GM10248 (cell line): Measurements from ENCODE around the gene PRKG1.

Source experiments
- CTCF ChIA-PET: fragments of 300-600 bp; sonication (Branson Sonifier 250); formaldehyde crosslinking; extraction: SDS; loops from one replicate; lab custom pipeline; 2021; ENCODE audit warnings: antibody characterized with exemption; lab: Yijun Ruan, JAX
- POLR2A ChIA-PET: fragments of 350-650 bp; sonication (Branson Sonifier 250); formaldehyde crosslinking; extraction: SDS; loops from one replicate; lab custom pipeline; 2020; ENCODE audit warnings: antibody characterized with exemption; lab: Yijun Ruan, JAX
- DNase-seq: peaks from one replicate; pipeline ENCODE4 v3.0.0; 2012; ENCODE audit errors: extremely low spot score
- CTCF ChIP-seq: IDR thresholded peaks from 2 replicates; pipeline ENCODE4 v1.5.1; 2012; ENCODE audit warnings: mild to moderate bottlenecking, low read depth; ENCODE audit errors: extremely low read depth, missing control alignments, control extremely low read depth

The PRKG1 gene

GRCh38 chr10:51319173-51319435, 244.8 kb downstream of the PRKG1 start:
- ChIA-PET POLR2A (no interaction called here), CTCF (interaction anchor here (0.9 kb wide), 1 partner anchor 16 kb away, joined by 3 read pairs; no protein-coding TSS in a partner anchor)
- DNase-seq: no peak
- no peak for TF ChIP-seq CTCF

GRCh38 chr10:51321300-51321699, 247.0 kb downstream of the PRKG1 start:
- POLR2A ChIA-PET: no interaction called here
- TF ChIP-seq CTCF: no peak
- no peak for DNase-seq
- CTCF ChIA-PET: no interaction called here

GRCh38 chr10:51321980-51322379, 247.7 kb downstream of the PRKG1 start:
- DNase-seq: no peak
- ChIA-PET POLR2A (no interaction called here), CTCF (no interaction called here)
- no peak for TF ChIP-seq CTCF

GRCh38 chr10:51325649-51326048, 251.4 kb downstream of the PRKG1 start:
- DNase-seq: no peak
- TF ChIP-seq CTCF: no peak
- POLR2A ChIA-PET: no interaction called here
- CTCF ChIA-PET: no interaction called here

GRCh38 chr10:51326174-51326573, 251.9 kb downstream of the PRKG1 start:
- TF ChIP-seq CTCF: no peak
- no peak for DNase-seq
- ChIA-PET POLR2A (no interaction called here), CTCF (no interaction called here)

GRCh38 chr10:51327432-51327831, 253.1 kb downstream of the PRKG1 start:
- POLR2A ChIA-PET: no interaction called here
- DNase-seq: no peak
- CTCF ChIA-PET: no interaction called here
- no peak for TF ChIP-seq CTCF

- ChIA-PET CTCF (no interaction called here), POLR2A (no interaction called here)
- no peak for TF ChIP-seq CTCF
- no peak for DNase-seq
Observed at GRCh38 chr10:51340366-51340765, 266.1 kb downstream of the PRKG1 start.
